ENCODE measurements around the gene CCR2.

The CCR2 gene

DNA sequence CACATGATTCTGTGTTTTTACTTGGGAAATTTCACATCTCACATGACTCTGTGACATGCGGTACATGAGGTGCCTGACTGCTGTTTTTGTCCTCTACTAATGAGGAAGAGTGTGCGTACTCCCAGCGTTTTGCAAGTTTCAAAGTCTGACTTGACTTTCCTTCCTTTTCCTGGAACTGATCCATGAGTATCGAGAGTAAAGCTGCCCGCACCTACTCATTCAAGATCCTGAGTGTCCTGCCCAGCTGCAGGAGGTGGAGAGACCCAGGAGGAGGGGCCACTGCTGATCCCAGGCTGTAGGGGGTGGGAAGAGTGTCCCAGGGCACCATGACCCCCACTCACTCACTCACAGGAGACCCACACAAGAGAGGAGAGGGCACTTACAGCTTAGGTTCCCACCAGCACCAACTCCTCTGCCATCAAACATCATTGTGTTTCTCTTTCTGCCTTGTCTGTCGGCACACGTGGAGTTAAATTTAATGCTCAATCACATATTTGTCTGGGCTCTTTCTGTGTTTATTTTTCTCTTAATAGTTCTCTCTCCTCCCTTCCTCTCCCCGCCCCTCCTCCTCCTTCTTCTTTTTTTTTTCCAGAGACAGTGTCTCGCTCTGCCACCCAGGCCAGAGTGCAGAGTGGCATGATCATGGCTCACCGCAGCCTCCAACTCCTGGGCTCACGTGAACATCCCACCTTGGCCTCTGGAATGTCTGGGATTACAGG, 51.5 kb downstream of the CCR2 start:
- DNase-seq: no peak

DNA sequence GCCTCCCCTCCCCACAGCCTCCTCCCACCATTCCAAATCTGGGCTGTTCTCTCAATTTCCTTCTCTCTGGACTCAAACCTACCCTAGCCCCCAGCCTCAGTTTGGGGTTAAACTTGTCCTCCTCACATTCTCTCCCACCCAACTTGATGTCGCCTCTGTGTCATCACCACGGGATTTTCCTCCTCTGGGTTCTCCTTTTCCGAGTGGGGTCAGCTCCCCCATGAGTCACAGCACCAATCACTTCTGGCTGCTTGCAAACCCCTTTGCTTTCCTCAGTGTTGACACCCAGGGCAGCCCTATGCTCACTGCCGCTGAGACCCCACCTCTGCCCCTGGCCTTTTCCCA, 52.5 kb downstream of the CCR2 start:
- DNase-seq: no peak

GRCh38 chr3:46406788-46407611, 53.1 kb downstream of the CCR2 start, which contains the start of the genes CCR5AS and CCRL2:
TSS of gene CCR5AS (minus strand) at chr3:46407066.
TSS of gene CCRL2 (plus strand) at chr3:46407259. CDS start at chr3:46408080, 821 bp downstream.
- DNase-seq: no peak

DNA sequence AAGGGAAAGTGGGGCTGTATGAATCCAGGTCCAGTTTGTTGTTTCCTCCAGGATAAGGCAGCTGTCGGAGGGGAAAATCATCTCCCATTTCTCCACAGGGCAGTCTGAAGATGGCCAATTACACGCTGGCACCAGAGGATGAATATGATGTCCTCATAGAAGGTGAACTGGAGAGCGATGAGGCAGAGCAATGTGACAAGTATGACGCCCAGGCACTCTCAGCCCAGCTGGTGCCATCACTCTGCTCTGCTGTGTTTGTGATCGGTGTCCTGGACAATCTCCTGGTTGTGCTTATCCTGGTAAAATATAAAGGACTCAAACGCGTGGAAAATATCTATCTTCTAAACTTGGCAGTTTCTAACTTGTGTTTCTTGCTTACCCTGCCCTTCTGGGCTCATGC, 54.1 kb downstream of the CCR2 start:
- DNase-seq: no peak

DNA sequence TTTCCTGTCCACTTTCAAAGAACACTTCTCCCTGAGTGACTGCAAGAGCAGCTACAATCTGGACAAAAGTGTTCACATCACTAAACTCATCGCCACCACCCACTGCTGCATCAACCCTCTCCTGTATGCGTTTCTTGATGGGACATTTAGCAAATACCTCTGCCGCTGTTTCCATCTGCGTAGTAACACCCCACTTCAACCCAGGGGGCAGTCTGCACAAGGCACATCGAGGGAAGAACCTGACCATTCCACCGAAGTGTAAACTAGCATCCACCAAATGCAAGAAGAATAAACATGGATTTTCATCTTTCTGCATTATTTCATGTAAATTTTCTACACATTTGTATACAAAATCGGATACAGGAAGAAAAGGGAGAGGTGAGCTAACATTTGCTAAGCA, 54.9 kb downstream of the CCR2 start:
- DNase-seq: no peak

- no peak for DNase-seq
Observed at GRCh38 chr3:46409739-46410489, 56.0 kb downstream of the CCR2 start.

All from effector CD4-positive, alpha-beta T cell (primary cell).